Osteoblast (primary cell): ENCODE data around the gene MTR. TPM values are rescaled to one million over a fixed set of nuclear protein-coding genes. Genes with fewer than 3 reads are reported as not detected.

Experiments
- DNase-seq: peaks from one replicate; pipeline ENCODE4 v3.0.0; 2011; ENCODE audit warnings: low spot score, mixed read lengths; ENCODE audit not compliant: insufficient read length; ENCODE audit errors: missing footprints
- H2AFZ ChIP-seq: 2 replicates; pipeline ENCODE4 v1.6.0; 2011; ENCODE audit warnings: mild to moderate bottlenecking, low read length
- H3K27ac ChIP-seq: 2 replicates; pipeline ENCODE4 v1.5.1; 2011; ENCODE audit warnings: mild to moderate bottlenecking, low read depth, low read length, moderate library complexity
- H3K27me3 ChIP-seq: 2 replicates; pipeline ENCODE4 v1.6.0; 2012; ENCODE audit warnings: mild to moderate bottlenecking, control low read depth, inconsistent platforms, low read length, moderate library complexity; ENCODE audit not compliant: insufficient read depth
- H3K36me3 ChIP-seq: 2 replicates; pipeline ENCODE4 v1.5.1; 2011; ENCODE audit warnings: mild to moderate bottlenecking, low read length, control low read depth, moderate library complexity; ENCODE audit not compliant: insufficient read depth
- H3K4me1 ChIP-seq: 2 replicates; pipeline ENCODE4 v1.5.1; 2011; ENCODE audit warnings: mild to moderate bottlenecking, low read length, control low read depth, moderate library complexity; ENCODE audit not compliant: insufficient read depth
- H3K4me2 ChIP-seq: 2 replicates; pipeline ENCODE4 v1.6.0; 2011; ENCODE audit warnings: mild to moderate bottlenecking, low read length; ENCODE audit not compliant: insufficient read depth
- H3K4me3 ChIP-seq: fragments of 200-600 bp; sonication (generic); 3 replicates; pipeline ENCODE4 v1.5.1; 2012; ENCODE audit warnings: mild to moderate bottlenecking, low read length, inconsistent platforms; ENCODE audit not compliant: insufficient read depth
- H3K79me2 ChIP-seq: 2 replicates; pipeline ENCODE4 v1.6.0; 2012; ENCODE audit warnings: mild to moderate bottlenecking, low read length, control low read depth, inconsistent platforms; ENCODE audit not compliant: insufficient read depth
- H3K9me3 ChIP-seq: 2 replicates; pipeline ENCODE4 v1.5.1; 2011; ENCODE audit warnings: low read depth, low read length, control low read depth
- H4K20me1 ChIP-seq: 2 replicates; pipeline ENCODE4 v1.6.0; 2012; ENCODE audit warnings: mild to moderate bottlenecking, low read length, control low read depth; ENCODE audit not compliant: insufficient read depth
- CTCF ChIP-seq: IDR thresholded peaks from 2 replicates; pipeline ENCODE4 v1.5.1; 2011; ENCODE audit warnings: mild to moderate bottlenecking, low read depth, low read length, moderate library complexity; ENCODE audit errors: extremely low read depth
- total RNA-seq: library from RNA; depleted of rRNA; stranded (reverse); fragments of >200 nt; gene quantifications from 2 replicates; pipeline ENCODE4 v1.2.3, GENCODE V29; 2012

The MTR gene
- total RNA-seq, 1 donor = 30.0 TPM

- no peak for TF ChIP-seq CTCF
- H3K4me2 ChIP-seq = no peak overlapping the region
- H4K20me1 ChIP-seq = no peaks in the 10 kb centered on the region
- peaks cover 5% of the 10 kb centered on the region for H3K79me2 ChIP-seq
- peaks cover 21% of the 10 kb centered on the region for H3K36me3 ChIP-seq
- H3K4me1 ChIP-seq = no peaks in the 10 kb centered on the region
- H3K27ac ChIP-seq = no peak overlapping the region
- H2AFZ ChIP-seq = no peak overlapping the region
- DNase-seq = no peak
- no peaks in the 10 kb centered on the region for H3K9me3 ChIP-seq
- H3K27me3 ChIP-seq = no peaks in the 10 kb centered on the region
- H3K4me3 ChIP-seq = no peak overlapping the region
Observed at GRCh38 chr1:236823559-236823958, 28.5 kb downstream of the MTR start.

GRCh38 chr1:236829085-236829484, 34.0 kb downstream of the MTR start:
- no peak overlapping the region for H3K4me2 ChIP-seq
- H3K9me3 ChIP-seq = no peaks in the 10 kb centered on the region
- no peak for DNase-seq
- H3K79me2 ChIP-seq = no peaks in the 10 kb centered on the region
- H3K36me3 ChIP-seq = peaks cover 30% of the 10 kb centered on the region
- no peak for TF ChIP-seq CTCF
- no peak overlapping the region for H3K27ac ChIP-seq
- no peaks in the 10 kb centered on the region for H4K20me1 ChIP-seq
- no peaks in the 10 kb centered on the region for H3K4me1 ChIP-seq
- no peak overlapping the region for H2AFZ ChIP-seq
- no peak overlapping the region for H3K4me3 ChIP-seq
- no peaks in the 10 kb centered on the region for H3K27me3 ChIP-seq

DNA sequence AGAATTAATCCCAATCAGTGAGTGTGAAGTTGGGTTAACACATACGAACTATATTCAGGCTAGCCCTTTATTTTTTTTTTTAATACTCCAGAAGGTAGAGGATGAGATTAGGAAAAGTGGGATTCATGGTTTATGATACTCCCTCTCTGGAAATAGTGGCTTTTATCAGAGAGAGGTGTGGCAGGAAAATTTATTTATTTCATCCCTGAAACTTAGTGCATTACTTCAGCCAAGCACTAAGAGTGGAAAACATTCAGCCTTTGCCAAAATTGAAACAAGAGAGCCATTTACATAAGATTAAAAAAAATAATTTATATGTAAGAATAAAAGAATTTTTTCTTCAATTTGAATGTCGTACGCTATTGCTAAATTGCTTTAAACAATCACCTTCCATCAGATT, 35.0 kb downstream of the MTR start:
- no peaks in the 10 kb centered on the region for H3K9me3 ChIP-seq
- H3K4me2 ChIP-seq = no peak overlapping the region
- no peak for TF ChIP-seq CTCF
- no peaks in the 10 kb centered on the region for H4K20me1 ChIP-seq
- no peaks in the 10 kb centered on the region for H3K4me1 ChIP-seq
- no peak for DNase-seq
- no peak overlapping the region for H3K4me3 ChIP-seq
- H3K27ac ChIP-seq = no peak overlapping the region
- peaks cover 28% of the 10 kb centered on the region for H3K36me3 ChIP-seq
- H2AFZ ChIP-seq = no peak overlapping the region
- H3K79me2 ChIP-seq = no peaks in the 10 kb centered on the region
- H3K27me3 ChIP-seq = no peaks in the 10 kb centered on the region

DNA sequence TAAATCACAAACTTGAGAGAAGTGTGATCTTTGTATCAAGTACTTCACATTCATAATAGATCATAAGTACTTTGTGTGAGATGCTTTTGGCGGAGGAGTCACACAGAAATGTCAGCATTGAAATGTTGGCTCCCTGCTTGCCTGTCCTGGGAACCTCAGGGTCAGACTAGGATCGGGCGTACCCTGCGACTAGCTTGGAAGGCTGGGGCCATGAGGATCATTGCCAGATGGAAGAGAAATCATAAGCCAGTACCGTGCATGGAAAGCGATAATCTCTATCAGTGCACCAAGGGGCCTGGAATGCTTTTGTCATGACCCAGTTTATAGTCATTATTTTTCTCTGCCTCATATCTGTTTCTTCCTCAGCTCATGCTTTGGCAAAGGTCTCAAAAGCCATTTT, 35.5 kb downstream of the MTR start:
- H3K27ac ChIP-seq = no peak overlapping the region
- DNase-seq = no peak
- TF ChIP-seq CTCF = no peak
- H3K36me3 ChIP-seq = peaks cover 30% of the 10 kb centered on the region
- no peak overlapping the region for H2AFZ ChIP-seq
- no peaks in the 10 kb centered on the region for H3K79me2 ChIP-seq
- no peaks in the 10 kb centered on the region for H3K9me3 ChIP-seq
- H3K27me3 ChIP-seq = no peaks in the 10 kb centered on the region
- H4K20me1 ChIP-seq = no peaks in the 10 kb centered on the region
- H3K4me3 ChIP-seq = no peak overlapping the region
- no peaks in the 10 kb centered on the region for H3K4me1 ChIP-seq
- no peak overlapping the region for H3K4me2 ChIP-seq
